K562 (cell line): ENCODE data around the gene NUTF2. TPM values are rescaled to one million over a fixed set of nuclear protein-coding genes. Genes with fewer than 3 reads are reported as not detected.
A peak's percentile ranks its signal among the peaks of the same experiment; 100 is the strongest.

Experiments used
- FOXK2 ChIP-seq, 2 experiments: fragments of 450-650 bp; IDR thresholded peaks in 1 of 2; conservative IDR thresholded peaks in 1 of 2; 2 replicates each; pipeline ENCODE4 v1.6.1; 2016; ENCODE audit warnings: low read depth in 2 of 2, mild to moderate bottlenecking in 1 of 2
- HNRNPLL ChIP-seq: fragments of 200-400 bp; formaldehyde crosslinking; IDR thresholded peaks from 2 replicates; pipeline ENCODE4 v1.6.1; 2017; ENCODE audit warnings: low read length, low read depth, mild to moderate bottlenecking; ENCODE audit not compliant: poor library complexity, severe bottlenecking
- JUND ChIP-seq, 2 experiments: IDR thresholded peaks; 2 replicates in 1 of 2; 3 replicates in 1 of 2; pipeline ENCODE4 v1.6.1; 2011; ENCODE audit warnings: borderline replicate concordance in 2 of 2, low read depth in 2 of 2, low read length in 2 of 2, improper control_type of control experiment in 1 of 2, missing biosample characterization in 1 of 2, missing genetic modification characterization in 1 of 2, missing genetic modification reagents in 1 of 2
- KLF13 ChIP-seq: fragments of 450-650 bp; IDR thresholded peaks from 2 replicates; pipeline ENCODE4 v1.6.1; 2016; ENCODE audit warnings: missing genetic modification characterization, low read depth, mild to moderate bottlenecking, missing compliant biosample characterization, moderate library complexity, borderline replicate concordance
- MYC ChIP-seq, 2 experiments: fragments of 250-450 bp in 1 of 2; sonication (Bioruptor Pico) in 1 of 2; IDR thresholded peaks; 2 replicates each; pipeline versions ENCODE4 v1.5.1 to v1.6.1; 2012 to 2021; ENCODE audit warnings: low read depth in 2 of 2, borderline replicate concordance in 1 of 2, improper control_type of control experiment in 1 of 2, low read length in 1 of 2, mild to moderate bottlenecking in 1 of 2, moderate library complexity in 1 of 2
- MYNN ChIP-seq, 2 experiments: sonication (generic); formaldehyde crosslinking in 1 of 2; IDR thresholded peaks; 2 replicates each; pipeline versions ENCODE4 v1.5.0 to v1.6.1; 2016 to 2020; ENCODE audit warnings: antibody characterized with exemption in 1 of 2, missing genetic modification reagents in 1 of 2
- PHB ChIP-seq: fragments of 250-450 bp; sonication (Bioruptor Pico); IDR thresholded peaks from 2 replicates; pipeline ENCODE4 v1.5.0; 2021
- RBM15 ChIP-seq: fragments of 200-400 bp; formaldehyde crosslinking; IDR thresholded peaks from 2 replicates; pipeline ENCODE4 v1.6.1; 2018; ENCODE audit warnings: mild to moderate bottlenecking, low read length, moderate library complexity; ENCODE audit not compliant: insufficient read depth
- XRCC3 ChIP-seq: fragments of 450-650 bp; IDR thresholded peaks from 2 replicates; pipeline ENCODE4 v1.6.1; 2017; ENCODE audit warnings: mild to moderate bottlenecking, moderate library complexity
- ZNF239 ChIP-seq: fragments of 250-450 bp; sonication (Bioruptor Pico); IDR thresholded peaks from 2 replicates; pipeline ENCODE4 v1.4.0; 2020; ENCODE audit warnings: mild to moderate bottlenecking
- ZNF551 ChIP-seq: fragments of 250-450 bp; sonication (Bioruptor Pico); IDR thresholded peaks from 2 replicates; pipeline ENCODE4 v1.5.0; 2021; ENCODE audit warnings: mild to moderate bottlenecking, moderate library complexity
- ZNF696 ChIP-seq: fragments of 250-450 bp; sonication (Bioruptor Pico); conservative IDR thresholded peaks from 2 replicates; pipeline ENCODE4 v1.4.0; 2020; ENCODE audit warnings: mild to moderate bottlenecking, moderate library complexity
- ZNF764 ChIP-seq: fragments of 250-450 bp; sonication (Bioruptor Pico); IDR thresholded peaks from 2 replicates; pipeline ENCODE4 v1.4.0; 2020; ENCODE audit warnings: low read depth, mild to moderate bottlenecking, moderate library complexity
- polyA plus RNA-seq, 8 experiments: library from polyadenylated mRNA; depleted of rRNA in 4 of 8; stranded (reverse) in 5 of 8; unstranded in 3 of 8; fragments of >200 nt; fragmentation: Nextera tagmentation in 2 of 8; fragmentation: Illumina TruSeq in 1 of 8; extraction: Ambion mirVana in 2 of 8; extraction: Trizol in 1 of 8; gene quantifications; 2 replicates each; pipeline versions ENCODE4 v1.2.1 to v1.2.3, GENCODE V29; 2011 to 2014; ENCODE audit warnings: inconsistent platforms in 1 of 8, missing spikeins in 1 of 8
- total RNA-seq, 7 experiments: library from RNA; depleted of rRNA in 6 of 7; stranded (reverse); fragments of >200 nt in 6 of 7; fragmentation: Illumina TruSeq in 2 of 7; extraction: Trizol in 2 of 7; gene quantifications; 2 replicates each; pipeline versions ENCODE4 v1.2.1 to v1.2.3, GENCODE V29; 2011 to 2021; ENCODE audit warnings: low replicate concordance in 1 of 7
- TF ChIP-seq, protein P1 (sequence below): sonication (generic); formaldehyde crosslinking; IDR thresholded peaks from 2 replicates; pipeline ENCODE4 v1.8.0; 2022; ENCODE audit warnings: mild to moderate bottlenecking, missing genetic modification reagents
- TF ChIP-seq, protein P2 (sequence below): fragments of 250-450 bp; sonication (Bioruptor Pico); IDR thresholded peaks from 2 replicates; pipeline ENCODE4 v1.5.0; 2021
- TF ChIP-seq, protein P3 (sequence below): fragments of 200-400 bp; formaldehyde crosslinking; IDR thresholded peaks from 2 replicates; pipeline ENCODE4 v1.6.1; 2017; ENCODE audit warnings: mild to moderate bottlenecking, low read depth, low read length, moderate library complexity
- TF ChIP-seq, protein P4 (sequence below): sonication (generic); formaldehyde crosslinking; IDR thresholded peaks from 2 replicates; pipeline ENCODE4 v1.5.0; 2020; ENCODE audit warnings: missing genetic modification reagents
- TF ChIP-seq, protein P5 (sequence below): fragments of 250-450 bp; sonication (Bioruptor Pico); IDR thresholded peaks from 2 replicates; pipeline ENCODE4 v1.5.0; 2022; ENCODE audit warnings: mild to moderate bottlenecking

Gene NUTF2
- total and polyA plus RNA-seq, 9 of the 15 experiments (the other 6 are each of a cell fraction or from before 2014, with no cell fraction given) = 106 to 248 (median 147) TPM

DNA sequence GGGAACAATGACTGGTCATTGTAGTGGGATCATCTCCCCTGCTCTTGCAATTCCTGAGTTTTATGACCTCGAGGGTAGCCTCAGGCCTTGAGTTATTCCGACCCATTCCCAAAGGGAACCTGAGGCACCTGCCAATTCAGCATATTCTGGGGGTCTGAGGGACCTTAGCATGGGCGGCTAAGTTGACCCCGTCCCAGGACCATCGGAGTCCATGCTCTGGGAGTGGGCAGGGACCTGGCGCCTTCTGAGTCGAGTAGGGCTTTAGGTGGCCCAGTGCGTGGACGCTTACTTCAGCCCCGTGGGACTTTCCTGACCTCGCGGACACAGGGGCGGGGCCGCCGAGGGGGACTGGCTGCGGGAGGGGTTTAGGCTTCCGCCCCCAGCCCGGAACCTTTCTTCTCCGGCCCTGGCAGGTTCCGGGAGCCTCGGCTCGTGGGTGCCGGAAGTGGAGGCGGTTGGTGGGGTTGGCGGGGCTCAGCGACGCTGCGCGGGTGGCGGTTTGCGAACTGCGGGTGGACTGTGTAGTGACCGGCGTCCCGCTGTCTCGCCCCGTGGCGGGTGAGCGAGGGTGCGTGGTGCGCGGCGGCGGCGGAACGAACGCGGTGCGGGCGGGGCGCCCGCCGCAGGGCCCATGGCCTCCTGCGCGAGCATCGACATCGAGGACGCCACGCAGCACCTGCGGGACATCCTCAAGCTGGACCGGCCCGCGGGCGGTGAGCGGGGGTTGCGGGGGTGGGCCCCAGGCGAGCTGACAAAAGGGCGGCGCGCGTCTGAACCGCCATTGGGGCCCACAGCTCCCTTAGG is 26.1 kb downstream of the NUTF2 start, which contains the start of gene EDC4 (continued):
- TF ChIP-seq, protein P1, sequence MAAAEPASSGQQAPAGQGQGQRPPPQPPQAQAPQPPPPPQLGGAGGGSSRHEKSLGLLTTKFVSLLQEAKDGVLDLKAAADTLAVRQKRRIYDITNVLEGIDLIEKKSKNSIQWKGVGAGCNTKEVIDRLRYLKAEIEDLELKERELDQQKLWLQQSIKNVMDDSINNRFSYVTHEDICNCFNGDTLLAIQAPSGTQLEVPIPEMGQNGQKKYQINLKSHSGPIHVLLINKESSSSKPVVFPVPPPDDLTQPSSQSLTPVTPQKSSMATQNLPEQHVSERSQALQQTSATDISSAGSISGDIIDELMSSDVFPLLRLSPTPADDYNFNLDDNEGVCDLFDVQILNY (CRISPR knock-in tag) = no peak
- TF ChIP-seq, protein P2, sequence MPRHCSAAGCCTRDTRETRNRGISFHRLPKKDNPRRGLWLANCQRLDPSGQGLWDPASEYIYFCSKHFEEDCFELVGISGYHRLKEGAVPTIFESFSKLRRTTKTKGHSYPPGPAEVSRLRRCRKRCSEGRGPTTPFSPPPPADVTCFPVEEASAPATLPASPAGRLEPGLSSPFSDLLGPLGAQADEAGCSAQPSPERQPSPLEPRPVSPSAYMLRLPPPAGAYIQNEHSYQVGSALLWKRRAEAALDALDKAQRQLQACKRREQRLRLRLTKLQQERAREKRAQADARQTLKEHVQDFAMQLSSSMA = peak; percentile 94
- TF ChIP-seq ZNF551 (CRISPR knock-in tag) (no peak), ZNF239 (CRISPR knock-in tag) (no peak), ZNF696 (CRISPR knock-in tag) (no peak), FOXK2 (conservative IDR thresholded peaks at IDR 0.05 in 1 of 2, IDR thresholded peaks at IDR 0.05 in 1 of 2; ENCODE audit: low read depth in 2 of 2) (0 out of 4 replicates have a peak, but pooled peaks of 1 of the 2 experiments have one; percentile 30), MYNN (IDR thresholded peaks at IDR 0.05) (peak; percentile 65; the same call in 1 of the 2 replicates), MYNN (CRISPR knock-in tag; IDR thresholded peaks at IDR 0.05) (no peak), PHB (CRISPR knock-in tag) (no peak), MYC (IDR thresholded peaks at IDR 0.05; ENCODE audit: low read depth, low read length) (peak; percentile 83), MYC (CRISPR knock-in tag; IDR thresholded peaks at IDR 0.05; ENCODE audit: borderline replicate concordance, low read depth) (peak; percentile 54; the same call in 1 of the 2 replicates), HNRNPLL (peak; percentile 35), RBM15 (no peak), JUND (IDR thresholded peaks at IDR 0.05; ENCODE audit: borderline replicate concordance, low read depth, low read length) (peak; percentile 75), JUND (tag; IDR thresholded peaks at IDR 0.05; ENCODE audit: borderline replicate concordance, low read depth, low read length) (peak; percentile 49; the same call in 1 of the 3 replicates), KLF13 (tag) (peak; percentile 88), XRCC3 (no peak), ZNF764 (CRISPR knock-in tag) (peak; percentile 75)
- TF ChIP-seq, protein P3, sequence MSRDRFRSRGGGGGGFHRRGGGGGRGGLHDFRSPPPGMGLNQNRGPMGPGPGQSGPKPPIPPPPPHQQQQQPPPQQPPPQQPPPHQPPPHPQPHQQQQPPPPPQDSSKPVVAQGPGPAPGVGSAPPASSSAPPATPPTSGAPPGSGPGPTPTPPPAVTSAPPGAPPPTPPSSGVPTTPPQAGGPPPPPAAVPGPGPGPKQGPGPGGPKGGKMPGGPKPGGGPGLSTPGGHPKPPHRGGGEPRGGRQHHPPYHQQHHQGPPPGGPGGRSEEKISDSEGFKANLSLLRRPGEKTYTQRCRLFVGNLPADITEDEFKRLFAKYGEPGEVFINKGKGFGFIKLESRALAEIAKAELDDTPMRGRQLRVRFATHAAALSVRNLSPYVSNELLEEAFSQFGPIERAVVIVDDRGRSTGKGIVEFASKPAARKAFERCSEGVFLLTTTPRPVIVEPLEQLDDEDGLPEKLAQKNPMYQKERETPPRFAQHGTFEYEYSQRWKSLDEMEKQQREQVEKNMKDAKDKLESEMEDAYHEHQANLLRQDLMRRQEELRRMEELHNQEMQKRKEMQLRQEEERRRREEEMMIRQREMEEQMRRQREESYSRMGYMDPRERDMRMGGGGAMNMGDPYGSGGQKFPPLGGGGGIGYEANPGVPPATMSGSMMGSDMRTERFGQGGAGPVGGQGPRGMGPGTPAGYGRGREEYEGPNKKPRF = no peak
- TF ChIP-seq, protein P4, sequence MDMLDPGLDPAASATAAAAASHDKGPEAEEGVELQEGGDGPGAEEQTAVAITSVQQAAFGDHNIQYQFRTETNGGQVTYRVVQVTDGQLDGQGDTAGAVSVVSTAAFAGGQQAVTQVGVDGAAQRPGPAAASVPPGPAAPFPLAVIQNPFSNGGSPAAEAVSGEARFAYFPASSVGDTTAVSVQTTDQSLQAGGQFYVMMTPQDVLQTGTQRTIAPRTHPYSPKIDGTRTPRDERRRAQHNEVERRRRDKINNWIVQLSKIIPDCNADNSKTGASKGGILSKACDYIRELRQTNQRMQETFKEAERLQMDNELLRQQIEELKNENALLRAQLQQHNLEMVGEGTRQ (CRISPR knock-in tag) = no peak
- TF ChIP-seq, protein P5, sequence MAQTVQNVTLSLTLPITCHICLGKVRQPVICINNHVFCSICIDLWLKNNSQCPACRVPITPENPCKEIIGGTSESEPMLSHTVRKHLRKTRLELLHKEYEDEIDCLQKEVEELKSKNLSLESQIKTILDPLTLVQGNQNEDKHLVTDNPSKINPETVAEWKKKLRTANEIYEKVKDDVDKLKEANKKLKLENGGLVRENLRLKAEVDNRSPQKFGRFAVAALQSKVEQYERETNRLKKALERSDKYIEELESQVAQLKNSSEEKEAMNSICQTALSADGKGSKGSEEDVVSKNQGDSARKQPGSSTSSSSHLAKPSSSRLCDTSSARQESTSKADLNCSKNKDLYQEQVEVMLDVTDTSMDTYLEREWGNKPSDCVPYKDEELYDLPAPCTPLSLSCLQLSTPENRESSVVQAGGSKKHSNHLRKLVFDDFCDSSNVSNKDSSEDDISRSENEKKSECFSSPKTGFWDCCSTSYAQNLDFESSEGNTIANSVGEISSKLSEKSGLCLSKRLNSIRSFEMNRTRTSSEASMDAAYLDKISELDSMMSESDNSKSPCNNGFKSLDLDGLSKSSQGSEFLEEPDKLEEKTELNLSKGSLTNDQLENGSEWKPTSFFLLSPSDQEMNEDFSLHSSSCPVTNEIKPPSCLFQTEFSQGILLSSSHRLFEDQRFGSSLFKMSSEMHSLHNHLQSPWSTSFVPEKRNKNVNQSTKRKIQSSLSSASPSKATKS = no peak
